ENCODE data around the gene TRIO. TPM values are rescaled to one million over a fixed set of nuclear protein-coding genes. Genes with fewer than 3 reads are reported as not detected.

The TRIO gene
- total and polyA plus RNA-seq, 4 donors = 23.8 to 243 (median 110) TPM

- DNase-seq = no peak
- peaks cover 0 to 8% (median 0%) of the 10 kb centered on the region in 5 donors for H3K4me1 ChIP-seq (ENCODE audit: control insufficient read depth in 5 of 5, insufficient read depth in 5 of 5, low read length in 5 of 5)
- H3K9me3 ChIP-seq (ENCODE audit: control insufficient read depth in 4 of 4, insufficient read depth in 3 of 4, low read length in 3 of 4) = no peaks in the 10 kb centered on the region
- no peak for ATAC-seq (ENCODE audit: insufficient read depth, low FRiP score)
- H3K27me3 ChIP-seq (ENCODE audit: control insufficient read depth in 3 of 3, insufficient read depth in 3 of 3, low read length in 2 of 3) = peaks cover 0 to 8% (median 0%) of the 10 kb centered on the region in 3 donors
- WGBS, 2 donors = 53 to 67% methylated on average over 7 of the region's 7 CpGs
- no peak overlapping the region for H3K9ac ChIP-seq (ENCODE audit: insufficient read depth in 1 of 2, low read length in 2 of 2)
- no peak overlapping the region for H3K27ac ChIP-seq (ENCODE audit: low read depth in 1 of 2, low read length in 1 of 2)
- no peaks in the 10 kb centered on the region for H3K36me3 ChIP-seq (ENCODE audit: control insufficient read depth in 4 of 4, insufficient read depth in 4 of 4, low read length in 4 of 4)
- TF ChIP-seq CTCF (IDR thresholded peaks at IDR 0.05; ENCODE audit: control extremely low read depth, extremely low read depth) = no peak
- H3K4me3 ChIP-seq = no peak overlapping the region
Observed at GRCh38 chr5:14109771-14110170, 33.4 kb upstream of the TRIO start.

- no peak overlapping the region for H3K4me3 ChIP-seq
- H3K27ac ChIP-seq (ENCODE audit: low read depth in 1 of 2, low read length in 1 of 2) = no peak overlapping the region
- no peak overlapping the region for H3K9ac ChIP-seq (ENCODE audit: insufficient read depth in 1 of 2, low read length in 2 of 2)
- H3K36me3 ChIP-seq (ENCODE audit: control insufficient read depth in 4 of 4, insufficient read depth in 4 of 4, low read length in 4 of 4) = no peaks in the 10 kb centered on the region
- no peaks in the 10 kb centered on the region for H3K9me3 ChIP-seq (ENCODE audit: control insufficient read depth in 4 of 4, insufficient read depth in 3 of 4, low read length in 3 of 4)
- no peak for DNase-seq
- no peak for ATAC-seq (ENCODE audit: insufficient read depth, low FRiP score)
- whole genome bisulfite sequencing, 2 donors = 55 to 70% methylated on average over 4 of the region's 4 CpGs
- H3K27me3 ChIP-seq (ENCODE audit: control insufficient read depth in 3 of 3, insufficient read depth in 3 of 3, low read length in 2 of 3) = peaks cover 0 to 8% (median 0%) of the 10 kb centered on the region in 3 donors
- peaks cover 0 to 8% (median 0%) of the 10 kb centered on the region in 5 donors for H3K4me1 ChIP-seq (ENCODE audit: control insufficient read depth in 5 of 5, insufficient read depth in 5 of 5, low read length in 5 of 5)
- TF ChIP-seq CTCF (IDR thresholded peaks at IDR 0.05; ENCODE audit: control extremely low read depth, extremely low read depth) = no peak
Observed at GRCh38 chr5:14110196-14110595, 32.9 kb upstream of the TRIO start.

GRCh38 chr5:14110680-14111079 lies 32.5 kb upstream of the TRIO start:
- no peak for ATAC-seq (ENCODE audit: insufficient read depth, low FRiP score)
- Histone ChIP-seq H3K36me3 (ENCODE audit: control insufficient read depth in 4 of 4, insufficient read depth in 4 of 4, low read length in 4 of 4) (no peaks in the 10 kb centered on the region), H3K9me3 (ENCODE audit: control insufficient read depth in 4 of 4, insufficient read depth in 3 of 4, low read length in 3 of 4) (no peaks in the 10 kb centered on the region), H3K4me3 (no peak overlapping the region), H3K27me3 (ENCODE audit: control insufficient read depth in 3 of 3, insufficient read depth in 3 of 3, low read length in 2 of 3) (peaks cover 0 to 8% (median 0%) of the 10 kb centered on the region in 3 donors), H3K4me1 (ENCODE audit: control insufficient read depth in 5 of 5, insufficient read depth in 5 of 5, low read length in 5 of 5) (peaks cover 0 to 8% (median 0%) of the 10 kb centered on the region in 5 donors), H3K27ac (ENCODE audit: low read depth in 1 of 2, low read length in 1 of 2) (no peak overlapping the region), H3K9ac (ENCODE audit: insufficient read depth in 1 of 2, low read length in 2 of 2) (no peak overlapping the region)
- 55 to 73% methylated on average over 4 of the region's 4 CpGs for WGBS, 2 donors
- no peak for TF ChIP-seq CTCF (IDR thresholded peaks at IDR 0.05; ENCODE audit: control extremely low read depth, extremely low read depth)
- no peak for DNase-seq

Measured in lung (tissue), 12 donors.